GM12892 (cell line): ENCODE data around the gene REM2.

Experiments
- POLR2A ChIP-seq: IDR thresholded peaks from 2 replicates; pipeline ENCODE4 v1.6.1; 2011; ENCODE audit warnings: low read depth, low read length, control low read depth
- POLR2AphosphoS5 ChIP-seq: IDR thresholded peaks from 2 replicates; pipeline ENCODE4 v1.6.1; 2011; ENCODE audit warnings: low read depth, low read length, control low read depth

DNA sequence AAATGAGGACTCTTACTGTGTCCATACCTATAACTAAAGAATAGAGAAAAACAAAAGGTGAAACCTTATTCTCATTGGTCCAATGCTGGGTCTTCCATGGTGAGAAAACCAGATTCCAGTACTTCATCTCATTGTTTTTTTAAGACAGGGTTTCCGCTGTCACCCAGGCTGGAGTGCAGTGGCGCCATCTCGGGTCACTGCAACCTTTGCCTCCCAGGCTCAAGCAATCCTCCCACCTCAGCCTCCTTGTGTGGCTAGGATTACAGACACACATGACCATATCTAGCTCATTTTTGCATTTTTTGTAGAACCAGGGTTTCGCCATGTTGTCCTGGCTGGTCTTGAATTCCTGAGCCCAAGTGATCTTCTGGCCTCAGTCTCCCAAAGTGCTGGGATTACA, 22.6 kb downstream of the REM2 start:
- TF ChIP-seq POLR2A (no peak), POLR2AphosphoS5 (no peak)
